ENCODE data around the gene GPR107. TPM values are rescaled to one million over a fixed set of nuclear protein-coding genes. Genes with fewer than 3 reads are reported as not detected.
"Not testable (repeated sequence)": the region's sequence is repeated elsewhere in the genome, so short reads cannot be mapped to it uniquely, and the experiment has no call there.

Gene GPR107
- 19.8 and 41.0 TPM in 2 replicates for total RNA-seq

DNA sequence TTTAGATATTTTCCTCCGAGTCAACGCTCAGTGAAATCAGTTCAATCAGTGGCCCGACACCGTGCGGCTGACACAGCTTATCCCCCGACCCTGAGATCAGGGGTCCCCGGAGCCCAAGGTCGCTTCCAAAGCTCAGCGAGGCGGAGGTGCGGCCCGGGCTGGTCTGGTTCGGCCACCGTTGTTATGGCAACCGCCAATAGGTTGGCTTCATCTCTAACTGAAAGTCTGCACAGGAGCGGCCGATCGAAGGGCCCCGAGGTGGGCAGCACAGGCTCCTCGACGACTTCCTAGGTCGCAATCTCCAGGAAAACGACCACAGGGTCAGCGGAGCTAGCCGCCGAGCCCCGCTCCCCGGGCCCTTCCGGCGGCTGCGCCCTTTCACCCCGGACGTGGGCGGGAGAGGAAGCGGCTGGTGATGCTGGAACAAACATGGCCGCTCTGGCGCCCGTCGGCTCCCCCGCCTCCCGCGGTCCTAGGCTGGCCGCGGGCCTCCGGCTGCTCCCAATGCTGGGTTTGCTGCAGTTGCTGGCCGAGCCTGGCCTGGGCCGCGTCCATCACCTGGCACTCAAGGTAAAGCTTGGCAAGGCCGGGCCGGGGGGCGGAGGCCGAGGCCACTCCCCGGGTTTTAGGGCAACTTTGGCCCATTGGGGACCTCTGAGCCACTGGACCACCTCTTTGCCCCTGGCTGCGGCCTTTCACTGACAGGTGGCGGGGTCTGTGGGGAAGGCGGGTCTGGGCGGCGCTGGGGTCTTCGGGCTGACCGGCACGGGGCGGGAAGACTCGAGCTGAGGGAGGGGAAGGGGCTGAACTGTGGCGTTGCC lies at the start of gene GPR107:
Gene GPR107, plus strand, starts transcription at position 403 of the 821 bp plus-strand sequence. Its CDS starts 27 bp downstream, at position 430.
- peak; percentile 32 for DNase-seq (ENCODE audit: low read depth)

- DNase-seq (ENCODE audit: low read depth) = no peak
Observed at GRCh38 chr9:130003943-130004552, 49.7 kb upstream of the GPR107 start.

- DNase-seq (ENCODE audit: low read depth) = not testable (repeated sequence)
Observed at GRCh38 chr9:130006952-130007351, 46.8 kb upstream of the GPR107 start.

GRCh38 chr9:130008538-130008937 lies 45.2 kb upstream of the GPR107 start:
- DNase-seq (ENCODE audit: low read depth) = no peak

DNA sequence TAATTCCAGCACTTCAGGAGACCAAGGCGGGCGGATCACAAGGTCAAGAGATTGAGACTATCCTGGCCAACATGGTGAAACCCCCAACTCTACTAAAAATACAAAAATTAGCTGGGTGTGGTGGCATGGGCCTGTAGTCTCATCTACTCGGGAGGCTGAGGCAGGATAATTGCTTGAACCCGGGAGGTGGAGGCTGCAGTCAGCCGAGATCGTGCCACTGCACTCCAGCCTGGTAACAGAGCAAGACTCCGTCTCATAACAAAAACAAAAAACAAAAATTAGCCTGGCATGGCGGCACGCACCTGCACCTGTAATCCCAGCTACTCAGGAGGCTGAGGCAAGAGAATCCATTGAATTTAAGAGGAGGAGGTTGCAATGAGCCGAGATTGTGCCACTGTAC lies 44.2 kb upstream of the GPR107 start:
- not testable (repeated sequence) for DNase-seq (ENCODE audit: low read depth)

GRCh38 chr9:130010151-130010988 lies 43.3 kb upstream of the GPR107 start:
- peak; percentile 29 for DNase-seq (ENCODE audit: low read depth)

GRCh38 chr9:130013326-130013725 lies 40.4 kb upstream of the GPR107 start:
- DNase-seq (ENCODE audit: low read depth) = no peak

DNA sequence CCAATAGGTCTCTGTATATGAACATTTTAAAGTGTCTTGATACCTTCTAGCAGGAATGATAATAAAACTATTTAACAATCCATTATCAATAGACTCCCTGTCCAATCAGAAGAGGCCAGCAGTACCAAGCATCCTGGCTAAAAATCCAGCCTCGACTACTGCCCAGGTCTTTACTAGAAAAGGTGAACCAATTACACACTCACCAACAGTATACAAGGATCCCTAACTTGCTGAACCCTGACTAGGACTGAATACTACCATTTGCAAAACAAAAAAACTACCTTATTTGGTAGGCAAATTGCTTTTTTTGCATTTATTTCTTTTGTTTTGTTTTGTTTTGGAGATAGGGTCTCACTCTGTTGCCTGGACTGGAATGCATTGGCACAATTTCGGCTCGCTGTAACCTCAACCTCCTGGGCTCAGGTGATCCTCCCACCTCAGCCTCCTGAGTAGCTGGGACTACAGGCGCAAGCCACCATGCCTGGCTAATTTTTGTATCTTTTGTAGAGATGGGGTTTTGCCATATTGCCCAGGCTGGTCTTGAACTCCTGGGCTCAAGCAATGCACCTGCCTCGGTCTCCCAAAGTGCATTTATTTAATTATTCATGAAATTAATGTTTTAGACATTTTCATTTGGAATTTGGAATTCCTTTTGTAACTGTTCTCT lies 38.2 kb upstream of the GPR107 start:
- no peak for DNase-seq (ENCODE audit: low read depth)

DNA sequence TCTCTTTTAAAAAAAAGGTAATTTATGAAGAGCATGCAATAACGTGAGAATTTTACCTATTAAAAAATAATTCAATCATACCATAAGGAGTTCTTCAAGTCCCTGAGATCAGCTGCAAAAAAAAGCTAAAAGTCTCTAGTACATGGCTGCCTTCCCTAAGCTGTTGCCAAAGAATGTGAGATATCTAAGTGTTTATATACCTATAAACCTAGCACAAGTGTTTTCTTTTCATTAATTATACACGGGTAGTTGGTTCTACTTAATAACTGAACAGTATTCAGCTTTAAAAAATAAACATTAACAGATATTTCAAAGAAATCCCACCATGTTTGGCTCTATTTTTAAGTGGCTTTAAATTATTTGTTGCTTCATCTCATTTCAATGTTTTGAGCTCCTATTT lies 36.6 kb upstream of the GPR107 start:
- DNase-seq (ENCODE audit: low read depth) = peak; percentile 90

GRCh38 chr9:130017510-130017909 lies 36.2 kb upstream of the GPR107 start:
- not testable (repeated sequence) for DNase-seq (ENCODE audit: low read depth)

GRCh38 chr9:130018265-130018664 lies 35.4 kb upstream of the GPR107 start:
- no peak for DNase-seq (ENCODE audit: low read depth)

DNA sequence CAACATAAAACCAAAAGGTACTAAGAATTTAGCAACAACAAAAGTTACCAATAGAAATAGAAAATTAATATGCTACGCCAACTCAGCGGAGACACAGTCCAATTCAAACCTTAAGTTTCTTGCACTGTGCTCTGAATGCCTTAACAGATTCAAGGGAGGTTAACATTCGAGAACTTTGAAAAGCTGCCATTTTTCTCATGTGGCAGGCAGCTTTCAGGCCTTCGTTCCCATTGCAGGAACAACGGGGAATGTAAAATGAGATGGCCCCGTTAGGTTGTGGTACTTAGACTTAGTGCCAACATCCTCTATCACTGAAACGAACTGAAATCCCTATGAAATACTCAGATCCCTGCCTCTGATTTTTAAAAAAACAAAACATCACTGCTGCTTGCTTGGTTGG lies 33.1 kb upstream of the GPR107 start:
- DNase-seq (ENCODE audit: low read depth) = no peak

- DNase-seq (ENCODE audit: low read depth) = no peak
Observed at GRCh38 chr9:130021123-130021522, 32.6 kb upstream of the GPR107 start.

GRCh38 chr9:130021842-130022241 lies 31.9 kb upstream of the GPR107 start:
- DNase-seq (ENCODE audit: low read depth) = not testable (repeated sequence)

DNA sequence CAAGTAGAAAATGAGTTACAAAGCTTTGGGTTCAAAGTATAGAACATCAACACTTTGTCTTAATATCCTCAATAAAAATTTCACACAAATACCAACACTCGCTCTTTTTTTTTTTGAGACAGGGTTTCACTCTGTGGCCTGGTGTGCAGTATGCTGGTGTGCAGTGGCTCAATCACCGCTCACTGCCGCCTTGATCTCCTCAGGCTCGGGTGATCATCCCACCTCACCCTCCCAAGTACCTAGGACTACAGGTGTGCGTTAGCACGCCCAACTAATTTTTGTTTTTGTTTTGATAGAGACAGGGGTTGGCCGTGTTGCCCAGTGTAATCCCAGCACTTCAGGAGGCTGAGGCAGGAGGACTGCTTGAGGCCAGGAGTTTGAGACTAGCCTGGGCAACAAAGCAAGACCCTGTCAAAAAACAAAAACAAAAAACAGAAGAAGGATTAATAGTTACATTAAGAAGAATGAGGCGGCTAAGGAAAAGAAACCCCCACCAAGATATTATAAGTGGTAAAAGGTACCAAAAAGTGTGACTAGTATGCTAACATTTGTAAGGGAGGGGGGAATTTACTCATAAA lies 31.1 kb upstream of the GPR107 start:
- no peak for DNase-seq (ENCODE audit: low read depth)

DNA sequence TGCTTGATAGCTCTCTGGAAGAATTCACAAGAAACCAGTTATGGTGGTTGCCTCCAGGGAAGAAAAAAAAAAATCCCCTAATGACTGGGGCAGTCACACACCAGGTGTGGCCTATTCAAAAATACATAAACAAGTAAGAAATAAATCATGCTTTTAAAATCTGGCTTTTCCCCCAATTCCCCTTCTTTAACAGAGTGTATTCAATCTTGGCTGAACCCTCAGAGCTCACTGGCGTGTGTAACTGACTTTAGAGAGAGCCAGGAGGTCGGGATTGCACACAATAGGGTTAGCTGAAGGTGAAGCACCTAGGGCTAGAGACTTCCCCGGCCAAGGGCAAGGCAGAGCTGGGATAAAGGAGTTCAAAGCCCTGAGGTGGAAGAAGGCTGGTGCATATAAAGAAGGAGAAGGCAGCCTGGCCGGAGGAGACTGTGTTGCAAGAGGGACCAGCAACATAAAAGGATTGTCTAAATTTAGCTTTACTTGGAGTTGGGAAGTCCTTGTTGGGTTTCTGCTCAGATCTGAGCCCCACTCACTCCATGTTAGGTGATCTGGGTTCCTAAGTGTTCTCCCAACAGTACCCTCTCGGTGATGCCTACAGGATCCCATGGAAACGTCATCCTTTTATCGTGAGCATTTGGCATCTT lies 30.4 kb upstream of the GPR107 start:
- DNase-seq (ENCODE audit: low read depth) = peak; percentile 93

GRCh38 chr9:130023994-130024596 lies 29.6 kb upstream of the GPR107 start:
- no peak for DNase-seq (ENCODE audit: low read depth)

DNA sequence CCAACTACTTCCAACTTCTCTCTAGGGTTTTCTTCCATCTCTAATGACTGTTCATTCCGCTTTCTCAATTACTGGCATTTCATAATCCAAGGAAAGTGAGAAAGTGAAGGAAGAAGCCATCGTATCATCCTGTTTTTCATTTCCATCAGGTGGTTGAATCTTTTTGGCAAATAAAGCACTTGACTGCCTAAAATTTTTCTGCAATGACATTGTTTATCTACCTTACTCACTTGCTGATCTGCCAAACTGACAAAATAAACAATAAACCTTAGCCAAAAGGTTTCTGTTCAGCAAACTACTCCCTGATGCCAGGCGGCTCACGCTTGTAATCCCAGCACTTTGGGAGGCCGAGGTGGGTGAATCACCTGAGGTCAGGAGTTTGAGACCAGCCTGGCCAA lies 29.1 kb upstream of the GPR107 start:
- DNase-seq (ENCODE audit: low read depth) = peak; percentile 54

GRCh38 chr9:130026583-130027340 lies 26.9 kb upstream of the GPR107 start:
- no peak for DNase-seq (ENCODE audit: low read depth)

Data from renal cortical epithelial cell (primary cell).